Suprapubic skin (tissue), 4 donors: ENCODE data around the gene PET100.

Experiments used
- EP300 ChIP-seq: sonication (generic); formaldehyde crosslinking; IDR thresholded peaks from one replicate; pipeline ENCODE4 v1.6.1; 2017; ENCODE audit warnings: antibody characterized with exemption
- POLR2A ChIP-seq, 2 donors: fragments of 450-650 bp; IDR thresholded peaks; one replicate each; pipeline ENCODE4 v1.6.1; 2017; ENCODE audit warnings: antibody characterized with exemption in 2 of 2, mild to moderate bottlenecking in 2 of 2, moderate library complexity in 2 of 2
- POLR2AphosphoS5 ChIP-seq, 3 donors: sonication (generic); formaldehyde crosslinking; IDR thresholded peaks; one replicate each; pipeline ENCODE4 v1.6.1; 2017; ENCODE audit warnings: antibody characterized with exemption in 3 of 3
- TF ChIP-seq, protein P1 (sequence below), 2 donors: fragments of 200-600 bp in 1 of 2; fragments of 450-650 bp in 1 of 2; sonication (generic) in 1 of 2; IDR thresholded peaks; one replicate each; pipeline ENCODE4 v1.5.1; 2016 to 2019; ENCODE audit warnings: antibody characterized with exemption in 2 of 2, mild to moderate bottlenecking in 1 of 2, moderate library complexity in 1 of 2

- TF ChIP-seq, protein P1, sequence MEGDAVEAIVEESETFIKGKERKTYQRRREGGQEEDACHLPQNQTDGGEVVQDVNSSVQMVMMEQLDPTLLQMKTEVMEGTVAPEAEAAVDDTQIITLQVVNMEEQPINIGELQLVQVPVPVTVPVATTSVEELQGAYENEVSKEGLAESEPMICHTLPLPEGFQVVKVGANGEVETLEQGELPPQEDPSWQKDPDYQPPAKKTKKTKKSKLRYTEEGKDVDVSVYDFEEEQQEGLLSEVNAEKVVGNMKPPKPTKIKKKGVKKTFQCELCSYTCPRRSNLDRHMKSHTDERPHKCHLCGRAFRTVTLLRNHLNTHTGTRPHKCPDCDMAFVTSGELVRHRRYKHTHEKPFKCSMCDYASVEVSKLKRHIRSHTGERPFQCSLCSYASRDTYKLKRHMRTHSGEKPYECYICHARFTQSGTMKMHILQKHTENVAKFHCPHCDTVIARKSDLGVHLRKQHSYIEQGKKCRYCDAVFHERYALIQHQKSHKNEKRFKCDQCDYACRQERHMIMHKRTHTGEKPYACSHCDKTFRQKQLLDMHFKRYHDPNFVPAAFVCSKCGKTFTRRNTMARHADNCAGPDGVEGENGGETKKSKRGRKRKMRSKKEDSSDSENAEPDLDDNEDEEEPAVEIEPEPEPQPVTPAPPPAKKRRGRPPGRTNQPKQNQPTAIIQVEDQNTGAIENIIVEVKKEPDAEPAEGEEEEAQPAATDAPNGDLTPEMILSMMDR (IDR thresholded peaks at IDR 0.05), result no peak
- TF ChIP-seq EP300 (no peak), POLR2A (IDR thresholded peaks at IDR 0.05) (no peak), POLR2AphosphoS5 (IDR thresholded peaks at IDR 0.05) (no peak)
These were observed 17.6 kb downstream of the PET100 start for GRCh38 chr19:7647156-7647555.
